ENCODE measurements around the gene FDCSP.
"Not testable (repeated sequence)": the region's sequence is repeated elsewhere in the genome, so short reads cannot be mapped to it uniquely, and the experiment has no call there.

FDCSP gene

GRCh38 chr4:70191647-70192046 is 34.3 kb upstream of the FDCSP start:
- no peaks in the 10 kb centered on the region for H3K36me3 ChIP-seq
- no peaks in the 10 kb centered on the region for H3K4me1 ChIP-seq
- H3K9ac ChIP-seq = no peak overlapping the region
- no peaks in the 10 kb centered on the region for H3K9me3 ChIP-seq
- H3K4me3 ChIP-seq = no peak overlapping the region
- no peak overlapping the region for H3K4me2 ChIP-seq
- H4K20me1 ChIP-seq = no peaks in the 10 kb centered on the region
- H3K27me3 ChIP-seq = no peaks in the 10 kb centered on the region
- TF ChIP-seq Cebpa-rat (IDR thresholded peaks at IDR 0.05) = no peak
- H3K27ac ChIP-seq = no peak overlapping the region

GRCh38 chr4:70192895-70193294 is 33.0 kb upstream of the FDCSP start:
- Histone ChIP-seq H4K20me1 (no peaks in the 10 kb centered on the region), H3K27me3 (no peaks in the 10 kb centered on the region), H3K9ac (no peak overlapping the region), H3K4me2 (no peak overlapping the region), H3K36me3 (no peaks in the 10 kb centered on the region), H3K4me3 (no peak overlapping the region), H3K9me3 (no peaks in the 10 kb centered on the region), H3K4me1 (no peaks in the 10 kb centered on the region), H3K27ac (no peak overlapping the region)
- TF ChIP-seq Cebpa-rat (IDR thresholded peaks at IDR 0.05) = no peak

DNA sequence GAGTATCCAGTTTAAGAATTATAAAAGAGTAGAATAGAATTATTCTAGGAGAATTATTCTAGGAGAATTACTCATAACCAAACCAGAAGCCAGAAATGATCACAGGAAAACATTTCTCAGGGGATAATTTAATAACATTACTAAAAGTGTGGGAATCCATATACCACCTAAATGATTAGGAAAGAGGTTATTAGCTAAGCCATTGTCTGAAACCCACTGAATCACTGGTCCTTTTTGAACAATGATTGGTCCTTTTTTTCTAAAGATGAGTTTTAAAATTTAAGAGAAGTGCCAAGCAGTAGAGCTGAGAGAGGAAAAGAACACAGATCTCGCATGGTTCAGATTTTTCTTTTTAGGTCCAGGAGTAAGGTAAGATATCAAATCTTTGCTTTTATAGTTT is 30.5 kb upstream of the FDCSP start, which contains the start of gene ODAM:
Gene ODAM, plus strand, starts transcription at position 301 of the 400 bp plus-strand sequence. CDS start 819 bp downstream, outside the sequence.
- Histone ChIP-seq H4K20me1 (no peaks in the 10 kb centered on the region), H3K4me1 (no peaks in the 10 kb centered on the region), H3K9me3 (no peaks in the 10 kb centered on the region), H3K4me3 (no peak within 1 kb of the TSS), H3K4me2 (no peak within 1 kb of the TSS), H3K27ac (no peak within 1 kb of the TSS), H3K27me3 (no peaks in the 10 kb centered on the region), H3K9ac (no peak within 1 kb of the TSS), H3K36me3 (no peaks in the 10 kb centered on the region)
- TF ChIP-seq Cebpa-rat (IDR thresholded peaks at IDR 0.05) = no peak

DNA sequence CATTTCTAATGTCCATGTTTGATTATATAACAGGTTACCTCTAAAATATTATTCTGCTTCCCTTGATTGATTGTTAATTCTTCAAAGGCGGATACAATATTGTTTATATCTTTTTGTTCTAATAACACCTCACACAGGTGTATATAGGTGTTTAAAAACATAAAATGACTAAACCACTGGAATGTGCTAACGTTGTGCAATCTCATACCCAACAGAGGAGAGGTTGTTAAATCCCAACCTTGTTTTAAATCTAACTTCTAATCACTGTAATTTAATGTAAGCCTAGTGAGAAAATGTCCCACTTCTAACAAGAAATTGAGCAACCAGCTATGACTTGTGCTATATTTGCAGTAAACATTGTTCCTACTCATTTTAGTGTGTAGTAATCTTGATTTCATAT is 29.1 kb upstream of the FDCSP start:
- Histone ChIP-seq H3K4me1 (no peaks in the 10 kb centered on the region), H3K4me2 (no peak overlapping the region), H3K4me3 (no peak overlapping the region)

GRCh38 chr4:70197842-70198241 is 28.1 kb upstream of the FDCSP start:
- Histone ChIP-seq H3K27me3 (no peaks in the 10 kb centered on the region), H3K9me3 (no peaks in the 10 kb centered on the region), H3K4me2 (no peak overlapping the region), H3K36me3 (no peaks in the 10 kb centered on the region), H3K27ac (no peak overlapping the region), H3K4me3 (no peak overlapping the region), H4K20me1 (no peaks in the 10 kb centered on the region), H3K4me1 (no peaks in the 10 kb centered on the region), H3K9ac (no peak overlapping the region)
- no peak for TF ChIP-seq Cebpa-rat (IDR thresholded peaks at IDR 0.05)

More for the DNA sequence above, 29.1 kb upstream of the FDCSP start:
- H3K9me3 ChIP-seq = no peaks in the 10 kb centered on the region
- no peak for TF ChIP-seq Cebpa-rat (IDR thresholded peaks at IDR 0.05)
- no peak overlapping the region for H3K9ac ChIP-seq
- no peaks in the 10 kb centered on the region for H4K20me1 ChIP-seq
- no peaks in the 10 kb centered on the region for H3K36me3 ChIP-seq
- no peaks in the 10 kb centered on the region for H3K27me3 ChIP-seq
- no peak overlapping the region for H3K27ac ChIP-seq

DNA sequence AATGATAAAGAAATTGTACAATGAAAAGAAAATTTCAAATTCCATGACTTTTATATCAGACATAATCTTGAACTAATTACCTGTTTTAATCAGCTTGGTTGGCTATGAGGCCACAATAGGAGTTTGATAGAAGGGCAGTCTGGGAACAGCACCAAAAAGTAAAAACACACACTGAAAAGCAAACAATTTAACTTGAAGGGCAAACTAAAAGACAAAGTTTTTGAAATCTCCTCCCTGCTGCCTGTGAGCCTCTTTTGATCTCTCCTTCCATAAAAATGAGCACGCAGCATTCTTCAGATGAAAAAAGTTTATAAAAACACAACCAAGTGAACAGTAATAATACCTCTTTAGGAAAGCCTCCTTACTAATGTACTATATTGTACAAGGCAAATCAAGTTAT is 22.3 kb upstream of the FDCSP start:
- Histone ChIP-seq H4K20me1 (no peaks in the 10 kb centered on the region), H3K9me3 (no peaks in the 10 kb centered on the region), H3K36me3 (no peaks in the 10 kb centered on the region), H3K9ac (no peak overlapping the region), H3K4me3 (no peak overlapping the region), H3K27ac (no peak overlapping the region), H3K27me3 (no peaks in the 10 kb centered on the region), H3K4me1 (no peaks in the 10 kb centered on the region), H3K4me2 (no peak overlapping the region)
- TF ChIP-seq Cebpa-rat (IDR thresholded peaks at IDR 0.05) = no peak

GRCh38 chr4:70212752-70213151 is 13.2 kb upstream of the FDCSP start:
- not testable (repeated sequence) for H3K4me1 ChIP-seq, H4K20me1 ChIP-seq, H3K27ac ChIP-seq, H3K36me3 ChIP-seq, H3K4me2 ChIP-seq, H3K9me3 ChIP-seq, H3K27me3 ChIP-seq, H3K4me3 ChIP-seq, H3K9ac ChIP-seq

- H3K27me3 ChIP-seq, H4K20me1 ChIP-seq, H3K9me3 ChIP-seq, H3K4me3 ChIP-seq, H3K36me3 ChIP-seq, H3K9ac ChIP-seq, H3K4me2 ChIP-seq, H3K27ac ChIP-seq, H3K4me1 ChIP-seq: not testable (repeated sequence)
These were observed 9.8 kb upstream of the FDCSP start for GRCh38 chr4:70216109-70216508.

DNA sequence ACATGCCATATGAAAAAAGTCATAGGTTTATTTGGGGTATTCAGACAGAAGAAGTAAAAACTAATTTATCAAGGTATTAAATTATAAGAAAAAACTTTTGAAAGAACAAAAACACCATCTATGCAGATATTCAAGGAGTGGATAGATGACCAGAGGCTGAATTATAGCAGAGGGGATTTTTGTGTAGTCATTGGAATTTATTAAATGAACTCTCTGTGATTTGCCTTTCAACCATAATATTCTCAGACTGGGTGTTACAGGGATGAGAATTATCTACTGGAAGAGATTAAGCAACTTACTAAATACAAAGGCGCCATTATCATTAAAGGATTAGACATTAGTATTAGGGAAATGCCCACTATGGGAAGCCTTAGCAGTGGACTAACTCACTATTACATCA is 9.4 kb upstream of the FDCSP start:
- not testable (repeated sequence) for H3K27ac ChIP-seq, H3K27me3 ChIP-seq, H3K9me3 ChIP-seq, H4K20me1 ChIP-seq, H3K4me1 ChIP-seq, H3K4me3 ChIP-seq, H3K36me3 ChIP-seq, H3K4me2 ChIP-seq, H3K9ac ChIP-seq

GRCh38 chr4:70221389-70221788 is 4.5 kb upstream of the FDCSP start:
- not testable (repeated sequence) for H3K4me2 ChIP-seq, H3K4me3 ChIP-seq, H3K4me1 ChIP-seq, H3K27ac ChIP-seq, H4K20me1 ChIP-seq, H3K9ac ChIP-seq, H3K27me3 ChIP-seq, H3K9me3 ChIP-seq, H3K36me3 ChIP-seq

GRCh38 chr4:70221818-70222217 is 4.1 kb upstream of the FDCSP start:
- H3K36me3 ChIP-seq, H3K9ac ChIP-seq, H3K4me2 ChIP-seq, H3K9me3 ChIP-seq, H3K27me3 ChIP-seq, H3K4me1 ChIP-seq, H4K20me1 ChIP-seq, H3K27ac ChIP-seq, H3K4me3 ChIP-seq: not testable (repeated sequence)

All from BLaER1 (cell line).